Measurements from ENCODE around the gene CASP2.

- TF ChIP-seq, protein P1, sequence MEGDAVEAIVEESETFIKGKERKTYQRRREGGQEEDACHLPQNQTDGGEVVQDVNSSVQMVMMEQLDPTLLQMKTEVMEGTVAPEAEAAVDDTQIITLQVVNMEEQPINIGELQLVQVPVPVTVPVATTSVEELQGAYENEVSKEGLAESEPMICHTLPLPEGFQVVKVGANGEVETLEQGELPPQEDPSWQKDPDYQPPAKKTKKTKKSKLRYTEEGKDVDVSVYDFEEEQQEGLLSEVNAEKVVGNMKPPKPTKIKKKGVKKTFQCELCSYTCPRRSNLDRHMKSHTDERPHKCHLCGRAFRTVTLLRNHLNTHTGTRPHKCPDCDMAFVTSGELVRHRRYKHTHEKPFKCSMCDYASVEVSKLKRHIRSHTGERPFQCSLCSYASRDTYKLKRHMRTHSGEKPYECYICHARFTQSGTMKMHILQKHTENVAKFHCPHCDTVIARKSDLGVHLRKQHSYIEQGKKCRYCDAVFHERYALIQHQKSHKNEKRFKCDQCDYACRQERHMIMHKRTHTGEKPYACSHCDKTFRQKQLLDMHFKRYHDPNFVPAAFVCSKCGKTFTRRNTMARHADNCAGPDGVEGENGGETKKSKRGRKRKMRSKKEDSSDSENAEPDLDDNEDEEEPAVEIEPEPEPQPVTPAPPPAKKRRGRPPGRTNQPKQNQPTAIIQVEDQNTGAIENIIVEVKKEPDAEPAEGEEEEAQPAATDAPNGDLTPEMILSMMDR (IDR thresholded peaks at IDR 0.05), result no peak
- TF ChIP-seq POLR2A (IDR thresholded peaks at IDR 0.05), result no peak
These were observed 45.0 kb upstream of the CASP2 start for GRCh38 chr7:143243111-143243510.
